ENCODE measurements around the gene MGAT5B.

MGAT5B gene

DNA sequence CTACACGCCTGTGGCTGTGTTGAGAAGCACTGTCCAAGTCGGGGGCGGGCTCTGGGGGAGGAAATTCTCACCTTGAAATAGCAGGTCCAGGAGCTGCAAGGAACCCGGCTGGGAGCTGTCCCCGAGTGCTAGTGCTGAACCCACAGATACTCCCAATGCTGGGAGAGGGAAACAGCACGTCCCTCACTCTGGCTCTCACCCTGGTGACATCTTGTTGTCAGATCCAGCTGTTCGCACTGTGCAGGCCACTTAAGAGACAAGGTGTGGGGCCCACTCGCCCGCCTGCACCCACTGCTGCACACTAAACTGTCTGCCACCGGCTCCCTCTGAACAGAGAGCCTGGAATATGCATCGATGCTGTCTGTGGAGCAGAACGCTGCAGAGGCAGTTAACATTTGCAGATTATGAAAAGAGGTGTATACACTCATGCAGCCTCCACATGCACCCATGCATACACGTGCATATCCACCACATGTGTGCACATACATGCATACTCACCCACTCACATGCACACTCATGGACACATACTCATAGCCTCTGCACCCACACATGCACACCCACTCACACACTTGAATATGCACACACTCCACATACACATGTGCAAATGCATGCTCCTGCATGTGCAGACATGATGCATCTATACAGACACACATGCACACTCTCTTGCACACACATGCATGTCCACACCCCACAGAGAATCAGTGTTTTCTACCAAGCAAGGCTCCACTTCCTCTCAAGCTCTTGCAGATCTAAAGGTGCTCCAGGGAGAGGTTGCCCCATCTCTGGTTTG, 42.0 kb downstream of the MGAT5B start:
- peak; percentile 44 for DNase-seq

DNA sequence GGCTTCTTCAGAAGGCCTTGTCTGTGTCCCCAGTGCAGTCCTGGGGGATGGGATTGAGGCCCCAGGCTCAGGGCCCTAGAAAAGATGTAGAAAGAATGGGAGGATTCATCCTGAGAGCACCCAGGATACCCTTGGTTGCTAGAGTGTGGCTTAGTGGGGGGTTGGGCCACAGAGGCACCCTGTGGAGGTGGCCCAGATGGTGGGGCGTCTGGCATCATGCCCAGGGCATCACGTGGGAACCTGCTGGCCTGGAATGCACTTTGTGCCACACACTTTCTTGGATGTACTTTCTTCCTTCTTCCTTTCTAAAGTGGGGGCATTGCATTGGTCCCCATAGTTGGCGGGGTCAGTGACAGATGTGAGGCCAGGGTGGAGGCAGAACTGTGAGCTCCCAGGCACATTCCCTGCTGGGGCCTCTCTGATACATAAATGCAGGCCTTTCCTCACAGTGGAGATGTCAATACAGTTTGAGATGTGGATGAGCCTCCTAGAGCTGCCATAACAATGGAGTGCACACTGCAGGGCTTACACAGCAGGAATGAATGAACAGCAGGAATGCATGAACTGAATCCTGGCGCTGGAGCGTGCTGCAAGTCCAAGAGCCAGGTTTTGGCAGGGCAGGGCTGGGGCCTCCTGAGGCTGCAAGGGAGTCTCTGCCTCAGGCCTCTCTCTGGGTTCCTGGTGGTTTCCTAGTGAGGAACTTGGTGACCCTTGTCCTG, 43.3 kb downstream of the MGAT5B start:
- peak; percentile 51 for DNase-seq

DNA sequence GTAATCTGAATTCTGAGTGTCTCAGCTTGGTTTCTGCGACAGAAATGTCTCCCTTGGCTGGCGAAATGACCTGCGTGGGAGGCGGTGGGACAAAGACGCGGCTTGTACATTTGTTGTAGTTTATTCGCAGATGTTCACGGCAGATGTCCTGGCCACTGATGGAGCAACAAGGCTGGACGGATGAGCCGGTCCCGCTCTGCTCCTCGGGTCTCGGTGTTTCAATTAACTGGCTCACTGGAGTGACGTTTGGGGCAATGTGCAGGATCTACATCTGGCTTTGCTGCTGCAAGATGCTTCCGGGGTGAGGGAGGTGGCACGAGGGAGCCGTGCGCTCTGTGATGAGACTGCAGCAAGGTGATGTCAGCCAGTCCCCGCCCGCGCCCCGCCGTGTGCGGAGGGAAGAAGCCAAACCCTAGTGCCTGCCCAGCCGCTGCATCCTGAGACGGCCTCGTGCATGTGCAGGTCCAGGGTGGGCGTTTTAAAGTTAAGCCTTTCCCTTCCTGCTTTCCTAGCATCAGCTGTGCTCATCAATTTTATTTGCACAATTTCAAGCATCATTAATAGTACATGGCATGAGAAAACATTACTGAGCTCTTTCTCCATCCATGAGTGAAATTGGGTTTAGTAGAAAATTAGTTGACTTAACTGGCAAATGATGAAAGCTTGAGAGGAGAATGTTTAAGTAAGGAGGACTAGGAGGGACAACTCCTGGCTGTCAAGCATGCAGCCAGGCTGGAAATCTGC, 44.4 kb downstream of the MGAT5B start:
- DNase-seq, result no peak

DNA sequence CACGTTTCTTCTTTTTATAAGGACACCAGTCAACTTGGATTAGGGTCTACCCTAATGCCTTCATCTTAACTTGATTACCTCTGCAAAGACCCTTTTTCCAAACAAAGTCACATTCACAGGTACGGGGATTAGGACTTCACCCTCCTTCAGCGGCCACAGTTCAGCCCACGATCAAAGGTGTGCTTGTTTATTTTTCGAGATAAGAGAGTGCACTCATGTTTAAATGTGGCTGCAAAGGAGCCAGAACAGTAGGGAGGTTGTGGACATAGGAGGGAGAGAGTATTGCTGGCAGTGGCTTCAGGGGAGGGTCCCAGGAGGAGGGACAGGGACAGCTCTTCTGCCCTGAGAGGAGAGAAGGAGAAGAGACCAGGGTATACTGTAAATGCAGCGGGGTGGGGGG, 46.7 kb downstream of the MGAT5B start:
- no peak for DNase-seq

DNA sequence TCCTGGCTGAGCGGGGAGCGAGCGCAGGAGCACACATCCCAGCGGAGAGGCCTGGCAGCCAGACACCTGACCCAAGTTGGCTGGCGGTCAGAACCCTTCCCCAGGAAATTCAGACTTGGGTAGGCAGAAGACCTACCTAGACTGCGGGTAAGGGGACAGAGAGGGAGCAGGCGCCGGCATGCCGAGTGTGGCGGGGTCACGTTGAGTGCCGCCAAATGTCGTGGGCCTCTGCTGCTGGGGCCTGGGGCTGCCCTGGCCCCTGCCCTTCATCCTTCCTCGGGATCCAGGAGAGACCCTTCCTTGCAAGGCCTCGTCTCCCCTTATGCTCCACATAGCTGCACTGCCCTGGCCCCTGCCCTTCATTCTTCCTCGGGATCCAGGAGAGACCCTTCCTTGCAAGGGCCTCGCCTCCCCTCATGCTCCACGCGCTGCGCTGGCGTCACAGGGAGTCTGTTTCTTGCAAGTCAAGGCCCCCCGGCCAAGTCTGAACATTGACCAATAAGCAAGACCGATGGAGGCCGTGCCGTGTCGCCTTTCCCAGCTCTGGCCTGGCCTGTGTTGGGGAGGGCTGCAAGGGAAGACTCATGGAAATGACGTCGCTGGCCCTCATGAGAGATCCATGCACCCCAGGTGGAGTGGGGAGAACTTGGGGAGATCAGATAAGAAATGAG, 47.8 kb downstream of the MGAT5B start:
- no peak for DNase-seq

DNA sequence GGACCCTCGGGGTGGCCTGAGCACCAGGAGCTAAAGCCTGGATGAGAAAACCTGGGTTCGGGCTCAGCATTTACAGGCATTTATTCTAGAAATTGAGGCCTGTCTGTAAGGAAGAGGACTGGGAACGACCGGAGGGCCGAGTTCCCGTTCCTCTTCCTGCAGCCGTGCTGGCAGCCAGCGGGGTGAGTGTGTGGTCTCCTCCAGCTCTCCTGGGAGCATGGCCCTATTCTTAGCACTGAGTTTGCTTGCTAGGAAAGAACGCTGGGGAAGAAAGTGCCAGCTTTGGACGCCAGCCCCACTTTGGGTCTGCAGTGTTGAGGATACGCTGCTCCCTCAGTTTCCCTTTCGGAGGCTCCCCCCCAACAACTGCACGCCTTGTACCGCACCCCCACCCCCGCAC, 49.6 kb downstream of the MGAT5B start:
- DNase-seq, result no peak

DNA sequence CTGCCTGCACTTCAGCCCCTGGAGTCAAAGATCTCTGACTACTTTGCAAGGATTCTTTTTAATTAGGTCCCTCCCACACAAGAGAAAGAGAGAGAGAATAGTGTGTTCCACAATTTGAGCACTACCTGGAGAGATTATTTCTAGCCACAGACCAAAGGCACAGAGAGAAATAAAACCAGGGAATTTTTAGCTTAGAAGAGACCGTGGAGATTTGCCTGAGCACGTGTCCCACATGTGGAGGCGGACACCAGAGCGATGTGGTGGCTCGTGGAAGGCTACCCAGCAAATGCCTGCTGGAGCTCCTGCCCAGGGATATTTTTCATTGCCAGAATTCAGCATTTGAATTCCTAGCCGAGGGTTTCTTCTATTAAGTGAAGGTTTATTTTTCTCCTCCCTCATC, 50.6 kb downstream of the MGAT5B start:
- no peak for DNase-seq

DNA sequence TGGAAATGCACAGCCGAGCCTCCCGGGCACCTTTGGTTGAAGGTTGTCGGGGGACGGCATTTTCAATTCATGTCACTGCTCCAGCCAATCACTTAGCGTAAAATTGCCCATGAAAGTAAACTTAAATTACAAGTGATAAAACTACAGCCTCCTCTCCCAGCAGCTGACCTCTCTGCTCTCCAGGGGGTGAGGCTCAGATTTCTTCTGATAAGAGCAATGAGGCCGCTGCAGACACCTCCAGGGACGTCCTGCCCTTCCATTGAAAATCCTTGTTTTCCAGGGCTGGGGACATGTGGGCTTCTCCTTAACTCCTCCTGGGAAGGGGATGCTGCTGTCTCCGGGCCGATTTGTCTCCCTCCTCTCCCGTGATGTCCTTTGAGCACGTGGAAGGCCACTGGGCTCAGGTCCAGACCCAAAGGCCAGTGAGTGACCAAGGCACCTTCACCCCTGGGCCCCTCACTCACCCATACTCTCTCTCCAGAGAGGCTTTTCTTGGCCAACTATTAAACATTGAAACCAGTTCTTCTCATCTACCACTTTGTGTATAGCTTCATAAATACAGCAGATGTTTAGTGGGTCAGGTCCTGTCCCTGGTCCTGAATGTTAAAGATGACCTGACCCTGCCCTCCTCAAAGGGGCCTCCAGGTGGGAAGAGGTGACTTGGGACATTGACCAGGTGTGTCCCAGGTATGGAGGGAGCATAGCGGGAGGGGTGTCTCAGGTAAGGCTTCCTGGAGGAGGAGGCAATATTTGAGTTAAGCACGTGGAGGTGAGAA, 52.3 kb downstream of the MGAT5B start:
- no peak for DNase-seq

DNA sequence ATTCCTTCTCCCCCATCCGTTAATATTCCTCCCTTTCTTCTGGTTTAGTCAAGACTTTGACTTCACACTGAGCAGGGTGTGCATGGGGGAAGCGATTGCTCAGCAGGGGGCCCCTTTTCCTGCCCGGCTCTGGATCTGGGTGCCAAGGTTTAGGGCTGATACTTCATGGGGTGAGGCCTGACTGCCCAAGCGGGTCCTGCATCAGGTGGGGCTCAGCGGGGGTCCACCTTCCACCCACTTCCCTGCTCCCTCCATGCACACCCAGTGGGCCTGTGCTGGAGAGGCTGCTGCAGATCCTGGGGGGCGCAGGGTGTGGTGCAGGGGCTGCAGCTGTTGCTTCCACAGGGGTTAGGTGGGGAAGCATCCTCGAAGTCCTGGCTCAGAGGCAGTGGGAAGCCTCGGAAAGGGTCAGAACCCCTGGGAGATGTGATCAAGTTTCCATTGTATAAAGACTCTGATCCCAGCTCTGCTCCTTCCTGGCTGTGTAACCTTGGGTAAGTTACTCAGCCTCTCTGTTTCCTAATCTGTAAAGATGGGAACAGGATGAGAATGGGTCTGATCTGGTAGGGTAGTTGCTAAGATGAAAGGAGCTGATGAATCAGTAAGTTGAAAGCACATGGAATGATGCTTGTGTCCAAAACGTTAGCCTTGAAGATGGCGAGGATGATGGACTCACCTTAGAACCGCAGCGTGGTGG, 53.3 kb downstream of the MGAT5B start:
- DNase-seq, result no peak

DNA sequence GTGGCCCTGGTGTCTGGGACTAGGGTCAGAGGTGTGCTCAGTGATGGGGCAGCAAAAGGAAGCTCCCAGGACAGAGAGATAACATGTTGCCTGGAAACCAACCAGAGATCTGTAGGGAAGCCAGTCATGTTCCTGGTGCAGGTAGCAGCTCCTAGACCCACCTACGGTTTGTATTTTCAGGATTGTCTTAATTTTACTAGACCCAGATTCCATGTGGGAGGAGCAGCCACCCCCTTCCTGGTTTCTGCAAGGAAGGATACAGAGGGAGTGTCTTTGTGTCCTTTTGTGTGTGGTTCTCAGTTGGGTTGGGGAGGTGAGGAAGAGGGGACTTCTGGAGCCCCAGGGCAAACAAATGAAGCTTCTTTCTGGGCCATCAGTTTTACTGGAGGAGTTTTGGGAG, 53.9 kb downstream of the MGAT5B start:
- DNase-seq, result no peak

DNA sequence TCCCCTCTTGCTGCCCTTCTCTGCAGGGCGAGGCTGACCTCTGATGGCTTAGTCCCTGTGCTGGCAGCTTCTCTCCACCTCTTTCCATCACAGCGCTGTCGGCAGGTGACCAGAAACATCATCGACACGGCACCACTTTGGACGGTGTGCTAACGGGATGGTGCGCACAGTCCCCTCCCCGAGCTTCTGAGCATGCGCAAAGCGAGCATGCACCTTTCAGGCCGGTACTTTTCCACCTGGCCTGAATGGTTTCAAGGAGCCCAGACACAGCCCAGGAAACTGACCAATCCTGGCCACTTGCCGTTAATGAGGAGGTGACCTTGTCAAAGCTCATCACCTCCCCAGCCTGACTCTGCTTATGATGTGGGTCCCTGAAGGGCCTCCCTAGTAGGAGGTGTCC, 54.8 kb downstream of the MGAT5B start:
- no peak for DNase-seq

DNA sequence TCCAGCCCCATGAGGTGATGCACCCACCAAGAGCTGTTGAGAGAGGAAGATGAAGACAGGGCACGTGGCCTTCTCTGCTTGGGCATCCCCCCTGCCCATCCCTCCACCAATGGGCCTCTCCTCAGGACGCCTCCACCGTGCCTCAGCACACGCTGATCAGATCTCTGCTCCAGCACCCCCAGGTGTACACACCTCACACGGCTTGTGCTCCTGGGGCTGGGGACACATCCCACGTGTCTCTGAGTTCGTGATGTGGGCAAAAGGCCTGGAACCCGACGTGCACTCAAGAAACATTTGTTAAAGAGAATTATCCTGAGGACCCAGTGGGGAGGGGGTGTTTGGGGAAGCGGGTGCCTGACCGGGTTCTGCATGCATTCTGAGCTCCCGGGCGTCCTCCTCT, 55.3 kb downstream of the MGAT5B start:
- DNase-seq, result no peak

DNA sequence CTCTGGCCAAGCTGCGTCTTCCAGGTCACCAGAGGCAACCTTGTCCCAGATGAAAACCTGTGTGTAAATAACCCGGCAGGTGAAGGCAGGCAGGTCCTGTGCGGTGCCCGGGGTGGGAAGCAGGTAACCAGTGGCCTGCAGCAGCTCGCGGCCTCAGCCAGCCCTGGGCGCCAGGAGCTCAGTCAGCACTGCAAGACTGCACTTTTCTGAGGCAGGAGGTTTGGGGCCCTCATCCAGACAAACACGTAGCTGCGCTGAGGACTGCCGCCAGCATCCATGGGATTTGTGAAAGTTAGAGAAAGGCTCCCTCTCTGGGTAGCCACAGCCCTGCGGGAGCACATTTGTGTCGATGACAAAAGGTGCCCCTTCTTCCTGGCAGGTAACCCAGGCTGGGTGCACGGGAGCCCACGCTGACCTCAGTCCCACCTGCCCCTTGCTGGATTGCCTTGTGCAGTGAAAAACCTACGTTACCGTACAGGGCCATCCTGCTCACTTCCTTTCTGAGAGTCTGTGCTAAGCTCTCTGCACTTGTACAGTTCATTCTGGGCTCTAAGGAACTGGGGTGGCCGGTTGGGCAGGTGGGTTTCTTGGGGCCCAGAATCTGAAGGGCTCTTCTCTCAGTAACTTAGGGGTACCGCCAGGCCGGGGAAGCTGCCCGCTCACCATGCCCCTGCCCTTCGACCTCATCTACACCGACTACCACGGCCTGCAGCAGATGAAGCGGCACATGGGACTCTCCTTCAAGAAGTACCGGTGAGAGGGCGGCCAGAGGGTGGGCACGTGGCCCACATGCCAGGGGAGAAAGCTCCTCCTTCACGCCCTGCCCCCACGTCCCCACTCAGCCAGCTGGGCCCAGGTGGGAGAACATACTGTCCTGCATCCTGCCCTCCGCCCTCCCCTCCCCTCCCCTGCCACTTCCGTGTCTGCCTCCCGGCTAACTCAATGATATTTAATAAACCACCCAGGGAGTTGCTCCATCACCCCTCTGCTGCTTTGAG, 56.4 kb downstream of the MGAT5B start:
- DNase-seq, result peak; percentile 43

DNA sequence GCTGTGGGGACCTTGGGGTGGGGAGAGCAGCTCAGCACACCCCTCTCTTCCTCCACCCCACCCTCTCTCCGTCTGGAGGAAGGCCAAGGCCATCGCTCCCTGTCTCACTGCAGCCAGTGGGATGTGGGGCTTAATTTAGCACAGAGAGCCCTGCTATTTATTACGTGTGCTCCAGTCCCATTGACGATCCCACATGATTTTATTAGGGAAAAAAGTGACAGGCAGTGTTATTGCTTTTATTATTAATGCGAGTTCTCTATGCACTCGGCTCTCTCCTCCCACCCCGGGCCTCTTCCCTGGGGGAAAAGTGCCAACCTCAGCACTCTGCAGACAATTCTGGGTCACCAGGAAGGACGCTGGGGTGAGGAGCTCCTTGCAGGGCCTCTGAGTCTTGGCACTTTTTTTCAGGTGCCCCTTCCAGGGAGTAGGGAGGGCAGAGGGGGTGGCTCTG, 57.3 kb downstream of the MGAT5B start:
- peak; percentile 79 for DNase-seq

DNA sequence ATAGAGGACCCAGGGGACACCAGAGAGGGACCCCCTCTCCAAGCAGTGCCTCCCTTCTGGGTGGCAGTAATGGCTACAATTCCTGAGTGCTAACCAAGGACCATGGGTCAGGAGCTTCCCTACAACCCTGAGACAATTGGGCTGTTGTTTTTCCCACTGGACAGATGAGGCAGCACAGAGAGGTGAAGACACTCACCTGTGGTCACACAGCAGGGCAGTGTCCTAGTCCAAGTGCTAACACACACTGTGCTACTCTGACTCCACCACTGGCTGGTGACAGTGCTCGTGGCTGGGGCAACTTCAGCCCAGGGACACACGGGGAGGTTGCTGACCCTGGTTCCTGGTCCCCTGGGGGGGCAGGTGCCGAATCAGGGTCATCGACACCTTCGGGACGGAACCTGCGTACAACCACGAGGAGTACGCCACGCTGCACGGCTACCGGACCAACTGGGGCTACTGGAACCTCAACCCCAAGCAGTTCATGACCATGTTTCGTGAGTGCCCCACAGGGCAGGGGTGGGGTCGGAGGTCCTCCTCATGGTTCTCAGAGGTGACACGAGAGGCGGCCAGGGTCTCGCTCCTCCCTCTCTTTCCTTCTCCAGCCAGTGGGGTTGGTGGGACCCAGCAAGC, 58.1 kb downstream of the MGAT5B start:
- DNase-seq, result no peak

DNA sequence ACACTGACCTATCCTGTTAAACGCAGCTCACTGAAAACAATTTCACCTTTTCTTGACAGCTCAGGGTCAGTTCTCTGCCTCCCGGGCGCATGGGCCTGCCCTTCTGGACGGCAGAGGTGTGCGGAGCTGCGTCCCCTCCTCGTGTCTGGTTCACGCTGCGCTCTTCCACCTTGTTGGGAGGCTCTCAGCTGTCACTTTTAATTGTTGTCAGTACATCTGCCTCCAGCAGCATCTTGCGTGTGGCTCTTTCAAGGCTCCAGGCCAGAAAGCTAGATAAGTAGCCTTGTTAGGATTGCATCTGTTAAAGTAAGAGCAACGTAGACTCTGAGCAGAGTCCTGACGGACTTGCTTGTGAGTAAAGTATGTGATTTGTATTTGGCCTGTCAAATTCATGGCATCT, 59.4 kb downstream of the MGAT5B start:
- no peak for DNase-seq

DNA sequence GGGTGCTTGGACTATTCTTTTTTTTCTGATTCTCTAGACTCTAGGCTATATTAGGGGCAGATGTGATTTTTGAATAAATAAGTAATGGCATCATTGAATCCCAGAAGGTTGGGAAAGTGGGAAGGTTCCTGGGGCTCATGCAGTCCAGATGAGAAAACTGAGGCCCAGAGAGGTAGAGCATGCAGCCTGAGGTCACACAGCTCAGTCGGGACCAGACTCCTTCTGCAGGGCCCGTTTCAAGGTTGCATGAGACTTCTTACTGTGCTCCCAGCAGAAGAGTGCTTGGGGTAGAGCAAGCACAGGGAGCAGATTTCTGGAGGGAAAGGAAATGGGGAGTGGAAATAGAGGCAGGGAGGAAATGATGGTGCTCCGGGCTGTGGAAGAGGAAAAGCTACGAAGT, 59.8 kb downstream of the MGAT5B start:
- no peak for DNase-seq

DNA sequence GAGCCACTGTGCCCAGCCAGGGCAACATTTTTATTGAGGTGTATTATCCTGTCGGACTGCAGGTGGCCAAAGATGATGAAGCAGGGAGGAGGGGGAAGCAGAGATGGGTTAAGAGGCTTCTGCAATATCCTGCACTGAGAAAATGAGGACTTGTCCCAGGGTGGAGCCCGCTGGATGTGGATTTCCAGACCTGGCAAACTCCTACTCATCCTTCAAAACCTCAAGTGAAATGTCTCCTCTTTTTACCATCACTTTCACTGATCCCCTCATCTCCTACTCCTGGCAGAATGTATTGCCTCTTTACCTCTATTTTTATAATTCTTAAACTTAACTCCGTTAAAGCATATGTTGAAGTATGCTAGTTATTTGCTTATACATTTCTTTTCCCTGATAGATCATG, 60.9 kb downstream of the MGAT5B start:
- DNase-seq, result no peak

DNA sequence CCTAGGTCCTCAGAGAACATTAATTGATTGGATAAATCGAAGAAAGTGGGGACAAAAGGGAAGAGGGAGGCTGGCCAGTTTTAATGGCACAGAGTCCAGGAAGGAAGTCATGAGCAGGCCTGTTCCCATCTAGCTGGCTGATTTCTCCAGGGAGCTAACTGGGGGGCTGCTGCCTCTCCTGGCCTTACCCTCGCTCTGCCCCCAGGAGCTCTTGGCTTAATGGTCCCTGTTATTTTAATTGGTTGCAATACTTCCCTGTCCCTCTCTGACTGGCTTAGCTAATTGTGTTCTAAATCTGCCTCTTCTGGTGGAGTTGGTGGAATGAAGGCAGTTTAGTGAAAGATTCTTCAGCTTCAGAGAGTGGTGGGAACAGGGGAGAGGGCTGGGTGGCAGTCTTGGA, 61.4 kb downstream of the MGAT5B start:
- no peak for DNase-seq

DNA sequence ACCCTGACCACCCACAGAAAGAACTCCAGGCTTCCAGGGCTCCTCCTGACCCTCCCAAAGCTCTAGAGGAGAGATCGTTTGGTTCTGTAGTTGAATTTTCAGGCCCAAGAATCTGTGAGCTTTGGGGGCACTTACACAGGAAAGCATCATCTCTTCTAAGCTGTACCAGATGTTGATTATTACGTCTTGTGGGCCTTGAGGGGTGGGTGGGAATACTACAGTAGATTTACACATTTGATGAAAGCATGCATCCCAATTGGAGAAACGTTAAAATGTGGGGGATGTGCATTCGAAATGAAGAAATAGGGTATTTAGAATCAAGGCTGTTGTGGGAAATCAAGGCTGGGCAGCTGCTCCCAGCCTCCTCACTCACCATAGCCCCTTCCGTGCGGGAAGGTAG, 61.9 kb downstream of the MGAT5B start:
- no peak for DNase-seq
